ENCODE measurements around the gene FBXL20.
"Not testable (repeated sequence)": the region's sequence is repeated elsewhere in the genome, so short reads cannot be mapped to it uniquely, and the experiment has no call there.

FBXL20 gene

GRCh38 chr17:39328815-39329214 lies 72.6 kb downstream of the FBXL20 start:
- no peaks in the 10 kb centered on the region for H3K4me1 ChIP-seq (ENCODE audit: insufficient read depth, low read length)
- H3K9me3 ChIP-seq (ENCODE audit: control insufficient read depth, insufficient read depth, low read length) = peaks cover 5% of the 10 kb centered on the region; the same call in 1 of the 2 replicates
- H3K36me3 ChIP-seq (ENCODE audit: insufficient read depth, low read length) = no peaks in the 10 kb centered on the region
- no peak overlapping the region for H3K9ac ChIP-seq (ENCODE audit: low read depth, low read length)

GRCh38 chr17:39327109-39327508 lies 74.3 kb downstream of the FBXL20 start:
- no peaks in the 10 kb centered on the region for H3K9me3 ChIP-seq (ENCODE audit: control insufficient read depth, insufficient read depth, low read length)
- H3K9ac ChIP-seq (ENCODE audit: low read depth, low read length) = no peak overlapping the region
- H3K4me1 ChIP-seq (ENCODE audit: insufficient read depth, low read length) = no peaks in the 10 kb centered on the region
- no peaks in the 10 kb centered on the region for H3K36me3 ChIP-seq (ENCODE audit: insufficient read depth, low read length)

GRCh38 chr17:39325528-39326240 lies 75.7 kb downstream of the FBXL20 start:
- Histone ChIP-seq H3K9ac (ENCODE audit: low read depth, low read length) (no peak overlapping the region), H3K4me1 (ENCODE audit: insufficient read depth, low read length) (no peaks in the 10 kb centered on the region), H3K36me3 (ENCODE audit: insufficient read depth, low read length) (no peaks in the 10 kb centered on the region), H3K9me3 (ENCODE audit: control insufficient read depth, insufficient read depth, low read length) (no peaks in the 10 kb centered on the region)

DNA sequence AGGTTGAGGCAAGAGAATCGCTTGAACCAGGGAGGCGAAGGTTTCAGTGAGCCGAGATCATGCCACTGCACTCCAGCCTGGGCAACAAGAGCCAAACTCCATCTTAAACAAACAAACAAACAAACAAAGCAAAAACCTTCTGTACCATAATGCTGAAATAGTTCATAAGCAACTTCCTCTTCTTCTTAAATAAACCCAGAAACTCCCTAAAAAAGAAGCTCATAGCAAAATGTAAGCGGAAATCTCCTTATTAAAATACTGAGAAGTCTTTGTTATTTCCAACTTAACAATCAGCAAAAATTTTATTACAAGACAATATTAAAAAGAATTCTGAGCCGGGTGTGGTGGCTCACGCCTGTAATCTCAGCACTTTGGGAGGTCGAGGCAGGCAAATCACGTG lies 82.8 kb downstream of the FBXL20 start:
- H3K9me3 ChIP-seq (ENCODE audit: control insufficient read depth, insufficient read depth, low read length) = no peaks in the 10 kb centered on the region
- H3K4me1 ChIP-seq (ENCODE audit: insufficient read depth, low read length) = no peaks in the 10 kb centered on the region
- H3K9ac ChIP-seq (ENCODE audit: low read depth, low read length) = no peak overlapping the region
- H3K36me3 ChIP-seq (ENCODE audit: insufficient read depth, low read length) = no peaks in the 10 kb centered on the region

- Histone ChIP-seq H3K36me3 (ENCODE audit: insufficient read depth, low read length) (no peaks in the 10 kb centered on the region), H3K9me3 (ENCODE audit: control insufficient read depth, insufficient read depth, low read length) (no peaks in the 10 kb centered on the region), H3K4me1 (ENCODE audit: insufficient read depth, low read length) (0 out of 2 replicates have a peak, but pooled peaks cover 4% of the 10 kb centered on the region), H3K9ac (ENCODE audit: low read depth, low read length) (no peak overlapping the region)
Observed at GRCh38 chr17:39306509-39307212, 94.8 kb downstream of the FBXL20 start.

DNA sequence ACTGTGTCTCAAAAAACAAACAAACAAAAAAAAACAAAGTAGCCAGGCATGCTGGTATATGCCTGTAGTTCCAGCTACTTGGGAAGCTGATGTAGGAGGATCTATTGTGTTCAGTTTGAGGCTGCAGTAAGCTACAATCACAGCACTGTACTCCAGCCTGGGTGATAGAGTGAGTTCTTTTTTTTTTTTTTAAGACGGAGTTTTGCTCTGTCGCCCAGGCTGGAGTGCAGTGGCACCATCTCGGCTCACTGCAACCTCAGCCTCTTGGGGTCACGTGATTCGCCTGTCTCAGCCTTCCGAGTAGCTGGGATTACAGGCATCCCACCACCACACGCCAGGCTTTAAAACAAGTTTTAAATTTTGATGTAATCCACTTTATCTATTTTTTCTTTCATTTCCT lies 95.4 kb downstream of the FBXL20 start:
- Histone ChIP-seq H3K36me3 (ENCODE audit: insufficient read depth, low read length) (no peaks in the 10 kb centered on the region), H3K9ac (ENCODE audit: low read depth, low read length) (no peak overlapping the region), H3K4me1 (ENCODE audit: insufficient read depth, low read length) (0 out of 2 replicates have a peak, but pooled peaks cover 4% of the 10 kb centered on the region), H3K9me3 (ENCODE audit: control insufficient read depth, insufficient read depth, low read length) (no peaks in the 10 kb centered on the region)

DNA sequence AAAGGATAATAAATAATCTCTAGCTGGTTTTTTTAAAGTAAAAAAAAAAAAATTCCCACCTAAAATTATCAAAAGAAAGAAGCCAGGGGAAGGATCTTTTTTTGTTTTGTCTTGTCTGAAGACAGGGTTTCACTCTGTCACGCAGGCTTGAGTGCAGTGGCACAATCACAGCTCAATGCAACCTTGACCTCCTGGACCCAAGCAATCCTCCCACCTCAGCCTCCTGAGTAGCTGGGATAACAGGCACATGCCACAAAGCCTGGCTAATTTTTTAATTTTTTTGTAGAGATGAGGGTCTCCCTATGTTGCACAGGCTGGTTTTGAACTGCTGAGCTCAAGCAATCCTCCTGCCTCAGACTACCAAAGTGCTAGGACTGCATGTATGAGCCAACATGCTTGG lies 97.2 kb downstream of the FBXL20 start:
- Histone ChIP-seq H3K9ac (ENCODE audit: low read depth, low read length) (no peak overlapping the region), H3K36me3 (ENCODE audit: insufficient read depth, low read length) (no peaks in the 10 kb centered on the region), H3K4me1 (ENCODE audit: insufficient read depth, low read length) (0 out of 2 replicates have a peak, but pooled peaks cover 4% of the 10 kb centered on the region), H3K9me3 (ENCODE audit: control insufficient read depth, insufficient read depth, low read length) (no peaks in the 10 kb centered on the region)

- H3K9me3 ChIP-seq (ENCODE audit: control insufficient read depth, insufficient read depth, low read length) = no peaks in the 10 kb centered on the region
- H3K36me3 ChIP-seq (ENCODE audit: insufficient read depth, low read length) = no peaks in the 10 kb centered on the region
- no peak overlapping the region for H3K9ac ChIP-seq (ENCODE audit: low read depth, low read length)
- no peaks in the 10 kb centered on the region for H3K4me1 ChIP-seq (ENCODE audit: insufficient read depth, low read length)
Observed at GRCh38 chr17:39294060-39294459, 107.4 kb downstream of the FBXL20 start.

GRCh38 chr17:39292546-39292945 lies 108.9 kb downstream of the FBXL20 start:
- not testable (repeated sequence) for H3K36me3 ChIP-seq (ENCODE audit: insufficient read depth, low read length); H3K9ac ChIP-seq (ENCODE audit: low read depth, low read length); H3K4me1 ChIP-seq (ENCODE audit: insufficient read depth, low read length); H3K9me3 ChIP-seq (ENCODE audit: control insufficient read depth, insufficient read depth, low read length)

DNA sequence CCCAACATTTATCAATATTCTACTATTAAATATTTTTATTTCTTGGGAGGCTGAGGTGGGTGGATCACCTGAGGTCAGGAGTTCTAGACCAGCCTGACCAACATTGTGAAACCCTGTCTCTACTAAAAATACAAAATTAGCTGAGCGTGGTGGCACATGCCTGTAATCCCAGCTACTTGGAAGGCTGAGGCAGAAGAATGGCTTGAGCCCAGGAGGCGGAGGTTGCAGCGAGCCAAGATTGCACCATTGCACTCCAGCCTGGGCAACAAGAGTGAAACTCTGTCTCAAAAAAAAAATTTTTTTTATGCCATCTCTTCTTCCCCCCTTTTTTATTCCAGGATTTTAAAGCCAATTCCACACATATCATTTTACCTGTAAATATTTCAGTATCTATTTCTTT lies 114.9 kb downstream of the FBXL20 start:
- not testable (repeated sequence) for H3K36me3 ChIP-seq (ENCODE audit: insufficient read depth, low read length); H3K9me3 ChIP-seq (ENCODE audit: control insufficient read depth, insufficient read depth, low read length); H3K4me1 ChIP-seq (ENCODE audit: insufficient read depth, low read length); H3K9ac ChIP-seq (ENCODE audit: low read depth, low read length)

GRCh38 chr17:39284685-39285084 lies 116.7 kb downstream of the FBXL20 start:
- no peaks in the 10 kb centered on the region for H3K36me3 ChIP-seq (ENCODE audit: insufficient read depth, low read length)
- no peak overlapping the region for H3K9ac ChIP-seq (ENCODE audit: low read depth, low read length)
- no peaks in the 10 kb centered on the region for H3K4me1 ChIP-seq (ENCODE audit: insufficient read depth, low read length)

DNA sequence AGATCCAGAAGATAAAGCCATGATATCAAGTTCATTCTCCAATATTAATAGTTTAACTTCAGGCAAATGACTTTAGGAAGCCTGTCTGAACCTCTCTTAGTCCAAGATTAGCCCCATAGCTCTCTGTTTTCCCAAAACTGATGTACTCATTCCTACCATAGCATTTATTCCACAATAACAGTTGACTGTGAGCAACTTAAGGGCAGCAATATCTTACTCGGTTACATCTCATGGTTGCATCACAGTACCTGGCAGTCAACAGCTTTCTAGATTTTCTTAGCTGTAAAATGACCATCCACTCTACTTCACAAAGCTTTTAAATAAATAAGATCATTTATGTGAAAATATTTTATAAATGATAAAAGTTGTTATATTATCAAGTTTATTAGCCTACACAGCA lies 117.5 kb downstream of the FBXL20 start:
- Histone ChIP-seq H3K36me3 (ENCODE audit: insufficient read depth, low read length) (no peaks in the 10 kb centered on the region; the same call in 1 of the 2 replicates), H3K9me3 (ENCODE audit: control insufficient read depth, insufficient read depth, low read length) (no peaks in the 10 kb centered on the region), H3K4me1 (ENCODE audit: insufficient read depth, low read length) (no peaks in the 10 kb centered on the region), H3K9ac (ENCODE audit: low read depth, low read length) (no peak overlapping the region)

More at GRCh38 chr17:39284685-39285084, 116.7 kb downstream of the FBXL20 start:
- H3K9me3 ChIP-seq (ENCODE audit: control insufficient read depth, insufficient read depth, low read length) = no peaks in the 10 kb centered on the region

- Histone ChIP-seq H3K36me3 (ENCODE audit: insufficient read depth, low read length) (no peaks in the 10 kb centered on the region; the same call in 1 of the 2 replicates), H3K9ac (ENCODE audit: low read depth, low read length) (no peak overlapping the region), H3K4me1 (ENCODE audit: insufficient read depth, low read length) (no peaks in the 10 kb centered on the region), H3K9me3 (ENCODE audit: control insufficient read depth, insufficient read depth, low read length) (no peaks in the 10 kb centered on the region)
Observed at GRCh38 chr17:39283098-39283497, 118.3 kb downstream of the FBXL20 start.

DNA sequence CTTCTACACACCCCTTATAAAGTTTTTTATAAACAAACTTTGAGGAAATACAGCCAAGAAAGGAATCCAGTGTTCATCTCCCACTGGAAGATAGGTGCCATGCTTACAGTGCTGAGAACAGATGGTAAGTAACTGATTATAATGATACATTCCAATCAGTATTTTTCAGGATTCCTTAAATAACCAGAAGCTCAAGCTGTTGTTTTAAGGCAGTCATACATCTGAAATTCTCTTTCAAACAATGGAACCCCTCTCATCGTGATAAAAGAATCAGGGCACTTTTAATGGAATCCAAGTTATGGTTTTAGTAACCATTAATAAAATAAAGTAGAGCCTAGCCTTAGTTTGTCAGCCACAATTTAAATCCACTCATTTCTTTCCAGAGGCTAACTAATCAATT lies 119.6 kb downstream of the FBXL20 start:
- Histone ChIP-seq H3K9ac (ENCODE audit: low read depth, low read length) (no peak overlapping the region), H3K4me1 (ENCODE audit: insufficient read depth, low read length) (no peaks in the 10 kb centered on the region), H3K36me3 (ENCODE audit: insufficient read depth, low read length) (no peaks in the 10 kb centered on the region; the same call in 1 of the 2 replicates), H3K9me3 (ENCODE audit: control insufficient read depth, insufficient read depth, low read length) (no peaks in the 10 kb centered on the region)

GRCh38 chr17:39278246-39278645 lies 123.2 kb downstream of the FBXL20 start:
- H3K36me3 ChIP-seq (ENCODE audit: insufficient read depth, low read length) = not testable (repeated sequence)

More at GRCh38 chr17:39278246-39278645, 123.2 kb downstream of the FBXL20 start:
- not testable (repeated sequence) for H3K9me3 ChIP-seq (ENCODE audit: control insufficient read depth, insufficient read depth, low read length); H3K9ac ChIP-seq (ENCODE audit: low read depth, low read length); H3K4me1 ChIP-seq (ENCODE audit: insufficient read depth, low read length)
